Hindlimb muscle (tissue), 1 donor: ENCODE results near the gene ATP5F1E. TPM values are rescaled to one million over a fixed set of nuclear protein-coding genes. Genes with fewer than 3 reads are reported as not detected.
"Not testable (repeated sequence)": the region's sequence is repeated elsewhere in the genome, so short reads cannot be mapped to it uniquely, and the experiment has no call there.

Experiments used
- DNase-seq: peaks from one replicate; pipeline ENCODE4 v3.0.0-alpha.2; 2013
- polyA plus RNA-seq: library from polyadenylated mRNA; unstranded; fragments of 120-200 nt; gene quantifications from one replicate; pipeline ENCODE4 v1.2.1, GENCODE V29; 2013; ENCODE audit not compliant: insufficient read length

Gene ATP5F1E
- polyA plus RNA-seq, 1 donor: 140 TPM

- DNase-seq: peak; percentile 96
Measured at GRCh38 chr20:59042796-59043631, 10.9 kb upstream of the ATP5F1E start.

- DNase-seq: peak; percentile 30
Measured at GRCh38 chr20:59042151-59042795, 10.1 kb upstream of the ATP5F1E start, which contains the start of gene PRELID3B. Gene PRELID3B (minus strand): TSS chr20:59042786. CDS start chr20:59042730, 56 bp downstream.

- not testable (repeated sequence) for DNase-seq
Measured at GRCh38 chr20:59041487-59041886, 9.4 kb upstream of the ATP5F1E start.

GRCh38 chr20:59040667-59041066 lies 8.5 kb upstream of the ATP5F1E start:
- no peak for DNase-seq

- DNase-seq: no peak
Measured at GRCh38 chr20:59039233-59039632, 7.1 kb upstream of the ATP5F1E start.

- DNase-seq: no peak
Measured at GRCh38 chr20:59037386-59037785, 5.3 kb upstream of the ATP5F1E start.

GRCh38 chr20:59035381-59035780 lies 3.2 kb upstream of the ATP5F1E start:
- DNase-seq: no peak

- no peak for DNase-seq
Measured at GRCh38 chr20:59033616-59034165, 1.6 kb upstream of the ATP5F1E start.

GRCh38 chr20:59033093-59033492 lies 958 bp upstream of the ATP5F1E start:
- no peak for DNase-seq

- DNase-seq: no peak
Measured at GRCh38 chr20:59032713-59033059, 551 bp upstream of the ATP5F1E start.

- no peak for DNase-seq
Measured at GRCh38 chr20:59031564-59032022, 542 bp downstream of the ATP5F1E start.

GRCh38 chr20:59030911-59031563 lies 1.1 kb downstream of the ATP5F1E start:
- no peak for DNase-seq

- DNase-seq: no peak
Measured at GRCh38 chr20:59028812-59029211, 3.3 kb downstream of the ATP5F1E start.

- DNase-seq: no peak
Measured at GRCh38 chr20:59027741-59028320, 4.3 kb downstream of the ATP5F1E start.

- DNase-seq: no peak
Measured at GRCh38 chr20:59026904-59027740, 5.0 kb downstream of the ATP5F1E start.

- no peak for DNase-seq
Measured at GRCh38 chr20:59025511-59025910, 6.6 kb downstream of the ATP5F1E start.

GRCh38 chr20:59025086-59025485 lies 7.0 kb downstream of the ATP5F1E start:
- DNase-seq: no peak

GRCh38 chr20:59024111-59024530 lies 8.0 kb downstream of the ATP5F1E start:
- no peak for DNase-seq

GRCh38 chr20:59023616-59024015 lies 8.5 kb downstream of the ATP5F1E start:
- no peak for DNase-seq

- DNase-seq: no peak
Measured at GRCh38 chr20:59022754-59023153, 9.4 kb downstream of the ATP5F1E start.

GRCh38 chr20:59020938-59021551 lies 11.1 kb downstream of the ATP5F1E start:
- DNase-seq: no peak
